IMR-90 (cell line): Measurements from ENCODE around the gene ANKMY1. TPM values are rescaled to one million over a fixed set of nuclear protein-coding genes. Genes with fewer than 3 reads are reported as not detected.
A peak's percentile ranks its signal among the peaks of the same experiment; 100 is the strongest.

Source experiments
- ATAC-seq: fragments of 200-7000 bp; cut with Tn5 transposase; 2 replicates; pipeline ENCODE4 v1.9.1; 2020; ENCODE audit warnings: low read depth, mild to moderate bottlenecking, moderate library complexity
- BruUV-seq: library from RNA; stranded (reverse); fragments of 400-500 nt; replicated peaks from 2 replicates; lab custom pipeline; 2021; lab: Mats Ljungman, UMichigan
- CTCF ChIA-PET: fragments of 300-600 bp; formaldehyde crosslinking; extraction: SDS; loops from one replicate; lab custom pipeline; 2021; ENCODE audit warnings: antibody characterized with exemption; lab: Yijun Ruan, JAX
- POLR2A ChIA-PET: fragments of 300-600 bp; sonication (Branson Sonifier 250); formaldehyde crosslinking; loops from one replicate; lab custom pipeline; 2022; ENCODE audit warnings: antibody characterized with exemption; ENCODE audit not compliant: unreplicated experiment; lab: Charles Lee
- DNase-seq: peaks from one replicate; pipeline ENCODE4 v3.0.0; 2013
- H2AFZ ChIP-seq: replicated peaks from 2 replicates; pipeline ENCODE3; 2013; ENCODE audit warnings: low read length, mild to moderate bottlenecking; ENCODE audit not compliant: poor library complexity
- H2AK5ac ChIP-seq: 2 replicates; pipeline ENCODE4 v1.6.1; 2013; ENCODE audit warnings: low read depth, low read length, inconsistent platforms
- H2AK9ac ChIP-seq: replicated peaks from 2 replicates; pipeline ENCODE3; 2013; ENCODE audit warnings: mild to moderate bottlenecking, low read depth, low read length, moderate library complexity; ENCODE audit not compliant: poor library complexity
- H2BK120ac ChIP-seq: 2 replicates; pipeline ENCODE4 v1.6.1; 2013; ENCODE audit warnings: low read depth, low read length, inconsistent platforms
- H2BK15ac ChIP-seq: 3 replicates; pipeline ENCODE4 v1.6.1; 2013; ENCODE audit warnings: low read depth, low read length, inconsistent platforms
- H2BK20ac ChIP-seq: 2 replicates; pipeline ENCODE4 v1.6.1; 2013; ENCODE audit warnings: low read depth, mild to moderate bottlenecking, inconsistent platforms, low read length, moderate library complexity
- H2BK5ac ChIP-seq: 2 replicates; pipeline ENCODE4 v1.6.1; 2013; ENCODE audit warnings: mild to moderate bottlenecking, low read depth, low read length, inconsistent platforms; ENCODE audit not compliant: poor library complexity, severe bottlenecking
- H3K14ac ChIP-seq: replicated peaks from 2 replicates; pipeline ENCODE4 v1.6.1; 2013; ENCODE audit warnings: low read depth, low read length, inconsistent platforms
- H3K18ac ChIP-seq: 2 replicates; pipeline ENCODE4 v1.6.1; 2013; ENCODE audit warnings: low read depth, low read length, control low read depth
- H3K23ac ChIP-seq: 2 replicates; pipeline ENCODE4 v1.6.1; 2013; ENCODE audit warnings: low read depth, low read length, inconsistent platforms
- H3K27ac ChIP-seq: 2 replicates; pipeline ENCODE4 v1.5.1; 2013; ENCODE audit warnings: mild to moderate bottlenecking, control low read depth, low read length; ENCODE audit not compliant: insufficient read depth
- H3K27me3 ChIP-seq: 2 replicates; pipeline ENCODE4 v1.6.1; 2013; ENCODE audit warnings: low read length; ENCODE audit not compliant: control insufficient read depth, insufficient read depth
- H3K36me3 ChIP-seq: 2 replicates; pipeline ENCODE4 v1.6.1; 2013; ENCODE audit warnings: low read length, mixed read lengths; ENCODE audit not compliant: control insufficient read depth, insufficient read depth
- H3K4ac ChIP-seq: 2 replicates; pipeline ENCODE4 v1.6.1; 2013; ENCODE audit warnings: low read depth, low read length, inconsistent platforms
- H3K4me1 ChIP-seq: 2 replicates; pipeline ENCODE4 v1.6.1; 2013; ENCODE audit warnings: low read length, mixed read lengths; ENCODE audit not compliant: control insufficient read depth, insufficient read depth
- H3K4me2 ChIP-seq: 2 replicates; pipeline ENCODE4 v1.6.1; 2013; ENCODE audit warnings: low read depth, mild to moderate bottlenecking, control low read depth, low read length, moderate library complexity
- H3K4me3 ChIP-seq: 2 replicates; pipeline ENCODE4 v1.5.1; 2013; ENCODE audit warnings: low read depth, mild to moderate bottlenecking, control low read depth, low read length, moderate library complexity; ENCODE audit not compliant: insufficient read depth
- H3K56ac ChIP-seq: 2 replicates; pipeline ENCODE4 v1.6.1; 2013; ENCODE audit warnings: low read length, inconsistent platforms; ENCODE audit not compliant: insufficient read depth; ENCODE audit errors: extremely low read depth
- H3K79me1 ChIP-seq, 2 experiments: 2 replicates each; pipeline ENCODE4 v1.6.1; 2013; ENCODE audit warnings: low read length in 2 of 2, inconsistent platforms in 1 of 2, low read depth in 1 of 2
- H3K9ac ChIP-seq: 2 replicates; pipeline ENCODE4 v1.6.1; 2013; ENCODE audit warnings: low read depth, low read length, control low read depth
- H3K9me1 ChIP-seq: 2 replicates; pipeline ENCODE4 v1.6.1; 2013; ENCODE audit warnings: low read length, inconsistent platforms; ENCODE audit not compliant: insufficient read depth
- H3K9me3 ChIP-seq: 2 replicates; pipeline ENCODE4 v1.6.1; 2013; ENCODE audit warnings: low read length; ENCODE audit not compliant: control insufficient read depth, insufficient read depth
- H4K20me1 ChIP-seq: 2 replicates; pipeline ENCODE4 v1.6.1; 2013; ENCODE audit warnings: low read length, inconsistent platforms; ENCODE audit not compliant: insufficient read depth
- H4K5ac ChIP-seq: 2 replicates; pipeline ENCODE4 v1.6.1; 2013; ENCODE audit warnings: mild to moderate bottlenecking, low read depth, low read length, control low read depth
- H4K8ac ChIP-seq, 2 experiments: 2 replicates each; pipeline ENCODE4 v1.6.1; 2013; ENCODE audit warnings: low read depth in 2 of 2, low read length in 2 of 2, control low read depth in 1 of 2, inconsistent platforms in 1 of 2
- H4K91ac ChIP-seq: 2 replicates; pipeline ENCODE4 v1.6.1; 2013; ENCODE audit warnings: low read depth, low read length, inconsistent platforms; ENCODE audit not compliant: insufficient read depth
- BHLHE40 ChIP-seq: fragments of 150-350 bp; IDR thresholded peaks from 2 replicates; pipeline ENCODE4 v1.6.1; 2016; ENCODE audit warnings: mild to moderate bottlenecking, low read depth, low read length
- CEBPB ChIP-seq: IDR thresholded peaks from 2 replicates; pipeline ENCODE4 v1.6.1; 2012; ENCODE audit warnings: low read depth, low read length, improper control_type of control experiment
- CHD1 ChIP-seq: IDR thresholded peaks from 2 replicates; pipeline ENCODE4 v1.6.1; 2012; ENCODE audit warnings: low read depth, low read length, improper control_type of control experiment
- CTCF ChIP-seq: conservative IDR thresholded peaks from 2 replicates; pipeline ENCODE4 v1.5.1; 2012; ENCODE audit warnings: mild to moderate bottlenecking, low read depth, low read length, improper control_type of control experiment
- MAFK ChIP-seq: IDR thresholded peaks from 2 replicates; pipeline ENCODE4 v1.6.1; 2012; ENCODE audit warnings: low read depth, low read length, improper control_type of control experiment
- MXI1 ChIP-seq: IDR thresholded peaks from 2 replicates; pipeline ENCODE4 v1.6.1; 2012; ENCODE audit warnings: low read depth, mild to moderate bottlenecking, low read length, moderate library complexity, borderline replicate concordance
- RAD21 ChIP-seq: IDR thresholded peaks from 2 replicates; pipeline ENCODE4 v1.6.1; 2012; ENCODE audit warnings: low read length, improper control_type of control experiment
- RCOR1 ChIP-seq: IDR thresholded peaks from 2 replicates; pipeline ENCODE4 v1.6.1; 2012; ENCODE audit warnings: mild to moderate bottlenecking, low read length, improper control_type of control experiment; ENCODE audit not compliant: insufficient replicate concordance
- RFX5 ChIP-seq: IDR thresholded peaks from 2 replicates; pipeline ENCODE4 v1.8.0; 2012; ENCODE audit warnings: low read depth, mild to moderate bottlenecking, low read length, moderate library complexity
- SMC3 ChIP-seq: fragments of 150-350 bp; IDR thresholded peaks from 2 replicates; pipeline ENCODE4 v1.6.1; 2016; ENCODE audit warnings: low read depth, mild to moderate bottlenecking, antibody characterized with exemption, low read length, moderate library complexity
- WGBS, 2 experiments: methylation state at CpG; one replicate each; pipeline versions ENCODE4 v1.1.5 to v1.1.7; 2013; ENCODE audit warnings: missing lambda C conversion rate in 2 of 2; ENCODE audit not compliant: insufficient read length in 1 of 2; ENCODE audit errors: extremely low coverage in 2 of 2; 5-methylcytosine and 5-hydroxymethylcytosine counted together
- dilution Hi-C: fragments of 300-500 bp; cut with HindIII; formaldehyde crosslinking; loops from one replicate; pipeline ENCODE4 v1.14.3; 2018; ENCODE audit warnings: low sequenced_read_pairs; ENCODE audit not compliant: unreplicated experiment
- in situ Hi-C: fragments of 300-500 bp; cut with MboI; formaldehyde crosslinking; loops from 3 replicates; pipeline ENCODE4 v1.14.3; 2019; ENCODE audit warnings: low sequenced_read_pairs, inconsistent platforms, mixed read lengths
- intact Hi-C: fragments of 100-400 bp; cut with micrococcal nuclease; formaldehyde crosslinking; loops from 2 replicates; pipeline ENCODE4 v1.10.0; 2022
- polyA plus RNA-seq, 3 experiments: library from polyadenylated mRNA; depleted of rRNA; stranded (reverse); fragments of >200 nt; gene quantifications; 2 replicates each; pipeline ENCODE4 v1.2.3, GENCODE V29; 2012; ENCODE audit warnings: low replicate concordance in 1 of 3
- total RNA-seq: library from RNA; depleted of rRNA; stranded (reverse); fragments of >200 nt; gene quantifications from 2 replicates; pipeline ENCODE4 v1.2.3, GENCODE V29; 2012

ANKMY1 gene
- total and polyA plus RNA-seq, 2 of the 4 experiments (the other 2 are of a cell fraction): 2.9 to 5.5 TPM

DNA sequence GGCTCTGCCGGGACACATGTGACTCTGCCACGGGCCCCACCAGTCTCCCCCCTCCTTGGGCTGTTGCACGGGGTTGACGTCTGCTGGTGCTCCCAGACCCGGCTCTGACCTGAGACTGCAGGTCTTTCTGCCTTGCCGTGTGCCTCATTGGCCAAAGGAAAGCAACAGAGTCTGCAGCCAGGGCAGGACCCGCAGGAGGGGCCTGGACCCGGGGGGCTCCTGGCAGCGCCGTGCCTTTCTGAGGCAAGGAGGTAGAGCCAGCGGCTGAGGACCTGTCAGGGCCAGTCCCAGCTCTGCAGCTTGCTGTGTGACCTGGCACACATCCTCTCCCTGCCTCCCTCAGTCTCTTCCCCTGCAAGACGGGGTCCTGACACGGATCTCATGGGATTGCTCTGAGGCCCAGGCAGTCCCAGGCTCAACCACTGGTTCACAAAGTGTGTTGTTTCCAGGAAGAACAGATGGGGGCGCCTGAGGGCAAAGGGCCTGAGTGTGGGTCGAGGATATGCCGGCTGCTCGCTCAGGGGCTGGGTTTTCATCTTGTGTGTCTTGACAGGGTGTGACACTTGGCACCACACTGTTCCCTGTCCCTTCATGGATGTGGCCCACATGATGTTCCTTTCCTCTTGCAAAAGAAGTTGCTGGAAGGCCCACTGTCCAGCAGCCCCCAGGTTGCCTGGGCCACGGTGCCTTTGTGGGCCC lies 37.7 kb upstream of the ANKMY1 start:
- no peak overlapping the region for H2AK5ac ChIP-seq
- WGBS, 2 experiments: 69% methylated on average over 11 of the region's 18 CpGs; no CpG with 5 or more reads in 1 of the 2 experiments
- H3K4me1 ChIP-seq: no peaks in the 10 kb centered on the region
- no peak overlapping the region for H4K8ac ChIP-seq
- H3K36me3 ChIP-seq: peaks cover 35% of the 10 kb centered on the region
- no peak overlapping the region for H2BK5ac ChIP-seq
- H3K27me3 ChIP-seq: no peaks in the 10 kb centered on the region
- H4K20me1 ChIP-seq: no peaks in the 10 kb centered on the region; the same call in 1 of the 2 replicates
- no peak overlapping the region for H3K4ac ChIP-seq
- intact Hi-C loops: no loop called here
- H2AFZ ChIP-seq: no peak overlapping the region
- no peak overlapping the region for H4K91ac ChIP-seq
- dilution Hi-C loops: no loop called here
- H2BK15ac ChIP-seq: no peak overlapping the region
- no peak overlapping the region for H2BK120ac ChIP-seq
- H2BK20ac ChIP-seq: no peak overlapping the region
- CTCF ChIA-PET: no interaction called here
- TF ChIP-seq CEBPB (no peak), RCOR1 (no peak), CTCF (0 out of 2 replicates have a peak, but pooled peaks have one; percentile 29), BHLHE40 (no peak), RAD21 (peak; percentile 30; the same call in 1 of the 2 replicates), SMC3 (peak; percentile 23; the same call in 1 of the 2 replicates), CHD1 (no peak), MAFK (no peak), RFX5 (no peak), MXI1 (no peak)
- POLR2A ChIA-PET: no interaction called here
- H3K9ac ChIP-seq: no peak overlapping the region
- ATAC-seq: peak; percentile 64
- no peak for DNase-seq
- H3K9me3 ChIP-seq: no peaks in the 10 kb centered on the region
- H3K4me3 ChIP-seq: no peak overlapping the region
- H3K56ac ChIP-seq: no peak overlapping the region
- H3K23ac ChIP-seq: no peak overlapping the region
- no peak overlapping the region for H3K14ac ChIP-seq
- H3K9me1 ChIP-seq: no peaks in the 10 kb centered on the region
- in situ Hi-C loops: no loop called here
- no peak overlapping the region for H4K5ac ChIP-seq
- no peak overlapping the region for H3K27ac ChIP-seq
- no peak overlapping the region for H3K4me2 ChIP-seq
- peaks cover 0 to 22% of the 10 kb centered on the region in 2 experiments; a peak in 2 of 4 replicates for H3K79me1 ChIP-seq
- H3K18ac ChIP-seq: no peak overlapping the region
- H2AK9ac ChIP-seq: no peak overlapping the region
- no TSS peak for BruUV-seq
